IMR-90 (cell line): ENCODE data around the gene DGKG. TPM values are rescaled to one million over a fixed set of nuclear protein-coding genes. Genes with fewer than 3 reads are reported as not detected.

Source experiments
- ATAC-seq: fragments of 200-7000 bp; cut with Tn5 transposase; 2 replicates; pipeline ENCODE4 v1.9.1; 2020; ENCODE audit warnings: low read depth, mild to moderate bottlenecking, moderate library complexity
- BruUV-seq: library from RNA; stranded (reverse); fragments of 400-500 nt; replicated peaks from 2 replicates; lab custom pipeline; 2021; lab: Mats Ljungman, UMichigan
- CTCF ChIA-PET: fragments of 300-600 bp; formaldehyde crosslinking; extraction: SDS; loops from one replicate; lab custom pipeline; 2021; ENCODE audit warnings: antibody characterized with exemption; lab: Yijun Ruan, JAX
- POLR2A ChIA-PET: fragments of 300-600 bp; sonication (Branson Sonifier 250); formaldehyde crosslinking; loops from one replicate; lab custom pipeline; 2022; ENCODE audit warnings: antibody characterized with exemption; ENCODE audit not compliant: unreplicated experiment; lab: Charles Lee
- DNase-seq: peaks from one replicate; pipeline ENCODE4 v3.0.0; 2013
- H2AFZ ChIP-seq: replicated peaks from 2 replicates; pipeline ENCODE3; 2013; ENCODE audit warnings: low read length, mild to moderate bottlenecking; ENCODE audit not compliant: poor library complexity
- H2AK5ac ChIP-seq: 2 replicates; pipeline ENCODE4 v1.6.1; 2013; ENCODE audit warnings: low read depth, low read length, inconsistent platforms
- H2AK9ac ChIP-seq: replicated peaks from 2 replicates; pipeline ENCODE3; 2013; ENCODE audit warnings: mild to moderate bottlenecking, low read depth, low read length, moderate library complexity; ENCODE audit not compliant: poor library complexity
- H2BK120ac ChIP-seq: 2 replicates; pipeline ENCODE4 v1.6.1; 2013; ENCODE audit warnings: low read depth, low read length, inconsistent platforms
- H2BK15ac ChIP-seq: 3 replicates; pipeline ENCODE4 v1.6.1; 2013; ENCODE audit warnings: low read depth, low read length, inconsistent platforms
- H2BK20ac ChIP-seq: 2 replicates; pipeline ENCODE4 v1.6.1; 2013; ENCODE audit warnings: low read depth, mild to moderate bottlenecking, inconsistent platforms, low read length, moderate library complexity
- H2BK5ac ChIP-seq: 2 replicates; pipeline ENCODE4 v1.6.1; 2013; ENCODE audit warnings: mild to moderate bottlenecking, low read depth, low read length, inconsistent platforms; ENCODE audit not compliant: poor library complexity, severe bottlenecking
- H3K14ac ChIP-seq: replicated peaks from 2 replicates; pipeline ENCODE4 v1.6.1; 2013; ENCODE audit warnings: low read depth, low read length, inconsistent platforms
- H3K18ac ChIP-seq: 2 replicates; pipeline ENCODE4 v1.6.1; 2013; ENCODE audit warnings: low read depth, low read length, control low read depth
- H3K23ac ChIP-seq: 2 replicates; pipeline ENCODE4 v1.6.1; 2013; ENCODE audit warnings: low read depth, low read length, inconsistent platforms
- H3K27ac ChIP-seq: 2 replicates; pipeline ENCODE4 v1.5.1; 2013; ENCODE audit warnings: mild to moderate bottlenecking, control low read depth, low read length; ENCODE audit not compliant: insufficient read depth
- H3K27me3 ChIP-seq: 2 replicates; pipeline ENCODE4 v1.6.1; 2013; ENCODE audit warnings: low read length; ENCODE audit not compliant: control insufficient read depth, insufficient read depth
- H3K36me3 ChIP-seq: 2 replicates; pipeline ENCODE4 v1.6.1; 2013; ENCODE audit warnings: low read length, mixed read lengths; ENCODE audit not compliant: control insufficient read depth, insufficient read depth
- H3K4ac ChIP-seq: 2 replicates; pipeline ENCODE4 v1.6.1; 2013; ENCODE audit warnings: low read depth, low read length, inconsistent platforms
- H3K4me1 ChIP-seq: 2 replicates; pipeline ENCODE4 v1.6.1; 2013; ENCODE audit warnings: low read length, mixed read lengths; ENCODE audit not compliant: control insufficient read depth, insufficient read depth
- H3K4me2 ChIP-seq: 2 replicates; pipeline ENCODE4 v1.6.1; 2013; ENCODE audit warnings: low read depth, mild to moderate bottlenecking, control low read depth, low read length, moderate library complexity
- H3K4me3 ChIP-seq: 2 replicates; pipeline ENCODE4 v1.5.1; 2013; ENCODE audit warnings: low read depth, mild to moderate bottlenecking, control low read depth, low read length, moderate library complexity; ENCODE audit not compliant: insufficient read depth
- H3K56ac ChIP-seq: 2 replicates; pipeline ENCODE4 v1.6.1; 2013; ENCODE audit warnings: low read length, inconsistent platforms; ENCODE audit not compliant: insufficient read depth; ENCODE audit errors: extremely low read depth
- H3K79me1 ChIP-seq, 2 experiments: 2 replicates each; pipeline ENCODE4 v1.6.1; 2013; ENCODE audit warnings: low read length in 2 of 2, inconsistent platforms in 1 of 2, low read depth in 1 of 2
- H3K9ac ChIP-seq: 2 replicates; pipeline ENCODE4 v1.6.1; 2013; ENCODE audit warnings: low read depth, low read length, control low read depth
- H3K9me1 ChIP-seq: 2 replicates; pipeline ENCODE4 v1.6.1; 2013; ENCODE audit warnings: low read length, inconsistent platforms; ENCODE audit not compliant: insufficient read depth
- H3K9me3 ChIP-seq: 2 replicates; pipeline ENCODE4 v1.6.1; 2013; ENCODE audit warnings: low read length; ENCODE audit not compliant: control insufficient read depth, insufficient read depth
- H4K20me1 ChIP-seq: 2 replicates; pipeline ENCODE4 v1.6.1; 2013; ENCODE audit warnings: low read length, inconsistent platforms; ENCODE audit not compliant: insufficient read depth
- H4K5ac ChIP-seq: 2 replicates; pipeline ENCODE4 v1.6.1; 2013; ENCODE audit warnings: mild to moderate bottlenecking, low read depth, low read length, control low read depth
- H4K8ac ChIP-seq, 2 experiments: 2 replicates each; pipeline ENCODE4 v1.6.1; 2013; ENCODE audit warnings: low read depth in 2 of 2, low read length in 2 of 2, control low read depth in 1 of 2, inconsistent platforms in 1 of 2
- H4K91ac ChIP-seq: 2 replicates; pipeline ENCODE4 v1.6.1; 2013; ENCODE audit warnings: low read depth, low read length, inconsistent platforms; ENCODE audit not compliant: insufficient read depth
- BHLHE40 ChIP-seq: fragments of 150-350 bp; IDR thresholded peaks from 2 replicates; pipeline ENCODE4 v1.6.1; 2016; ENCODE audit warnings: mild to moderate bottlenecking, low read depth, low read length
- CEBPB ChIP-seq: IDR thresholded peaks from 2 replicates; pipeline ENCODE4 v1.6.1; 2012; ENCODE audit warnings: low read depth, low read length, improper control_type of control experiment
- CHD1 ChIP-seq: IDR thresholded peaks from 2 replicates; pipeline ENCODE4 v1.6.1; 2012; ENCODE audit warnings: low read depth, low read length, improper control_type of control experiment
- CTCF ChIP-seq: conservative IDR thresholded peaks from 2 replicates; pipeline ENCODE4 v1.5.1; 2012; ENCODE audit warnings: mild to moderate bottlenecking, low read depth, low read length, improper control_type of control experiment
- FOS ChIP-seq: fragments of 150-350 bp; IDR thresholded peaks from 2 replicates; pipeline ENCODE4 v1.6.1; 2016; ENCODE audit warnings: low read depth, low read length
- MAFK ChIP-seq: IDR thresholded peaks from 2 replicates; pipeline ENCODE4 v1.6.1; 2012; ENCODE audit warnings: low read depth, low read length, improper control_type of control experiment
- MAZ ChIP-seq: IDR thresholded peaks from 2 replicates; pipeline ENCODE4 v1.6.1; 2012; ENCODE audit warnings: low read depth, mild to moderate bottlenecking, low read length, improper control_type of control experiment, moderate library complexity, borderline replicate concordance
- MXI1 ChIP-seq: IDR thresholded peaks from 2 replicates; pipeline ENCODE4 v1.6.1; 2012; ENCODE audit warnings: low read depth, mild to moderate bottlenecking, low read length, moderate library complexity, borderline replicate concordance
- NFE2L2 ChIP-seq: fragments of 150-350 bp; IDR thresholded peaks from 2 replicates; pipeline ENCODE4 v1.6.1; 2016; ENCODE audit warnings: low read depth, mild to moderate bottlenecking, low read length
- POLR2A ChIP-seq: IDR thresholded peaks from 2 replicates; pipeline ENCODE4 v1.6.1; 2012; ENCODE audit warnings: mild to moderate bottlenecking, low read depth, low read length
- RAD21 ChIP-seq: IDR thresholded peaks from 2 replicates; pipeline ENCODE4 v1.6.1; 2012; ENCODE audit warnings: low read length, improper control_type of control experiment
- RCOR1 ChIP-seq: IDR thresholded peaks from 2 replicates; pipeline ENCODE4 v1.6.1; 2012; ENCODE audit warnings: mild to moderate bottlenecking, low read length, improper control_type of control experiment; ENCODE audit not compliant: insufficient replicate concordance
- RFX5 ChIP-seq: IDR thresholded peaks from 2 replicates; pipeline ENCODE4 v1.8.0; 2012; ENCODE audit warnings: low read depth, mild to moderate bottlenecking, low read length, moderate library complexity
- SMC3 ChIP-seq: fragments of 150-350 bp; IDR thresholded peaks from 2 replicates; pipeline ENCODE4 v1.6.1; 2016; ENCODE audit warnings: low read depth, mild to moderate bottlenecking, antibody characterized with exemption, low read length, moderate library complexity
- WGBS, 2 experiments: methylation state at CpG; one replicate each; pipeline versions ENCODE4 v1.1.5 to v1.1.7; 2013; ENCODE audit warnings: missing lambda C conversion rate in 2 of 2; ENCODE audit not compliant: insufficient read length in 1 of 2; ENCODE audit errors: extremely low coverage in 2 of 2; 5-methylcytosine and 5-hydroxymethylcytosine counted together
- dilution Hi-C: fragments of 300-500 bp; cut with HindIII; formaldehyde crosslinking; loops from one replicate; pipeline ENCODE4 v1.14.3; 2018; ENCODE audit warnings: low sequenced_read_pairs; ENCODE audit not compliant: unreplicated experiment
- in situ Hi-C: fragments of 300-500 bp; cut with MboI; formaldehyde crosslinking; loops from 3 replicates; pipeline ENCODE4 v1.14.3; 2019; ENCODE audit warnings: low sequenced_read_pairs, inconsistent platforms, mixed read lengths
- intact Hi-C: fragments of 100-400 bp; cut with micrococcal nuclease; formaldehyde crosslinking; loops from 2 replicates; pipeline ENCODE4 v1.10.0; 2022
- polyA plus RNA-seq, 3 experiments: library from polyadenylated mRNA; depleted of rRNA; stranded (reverse); fragments of >200 nt; gene quantifications; 2 replicates each; pipeline ENCODE4 v1.2.3, GENCODE V29; 2012; ENCODE audit warnings: low replicate concordance in 1 of 3
- total RNA-seq: library from RNA; depleted of rRNA; stranded (reverse); fragments of >200 nt; gene quantifications from 2 replicates; pipeline ENCODE4 v1.2.3, GENCODE V29; 2012
- TF ChIP-seq, protein P1 (sequence below): fragments of 150-350 bp; IDR thresholded peaks from 2 replicates; pipeline ENCODE4 v1.6.1; 2016; ENCODE audit warnings: low read depth, mild to moderate bottlenecking, low read length, moderate library complexity, borderline replicate concordance
- TF ChIP-seq, protein P2 (sequence below): fragments of 150-350 bp; IDR thresholded peaks from 2 replicates; pipeline ENCODE4 v1.6.1; 2017; ENCODE audit warnings: mild to moderate bottlenecking, antibody characterized with exemption, low read length, low read depth

Gene DGKG
- total and polyA plus RNA-seq, 2 of the 4 experiments (the other 2 are of a cell fraction): 1.2 to 4.1 TPM

DNA sequence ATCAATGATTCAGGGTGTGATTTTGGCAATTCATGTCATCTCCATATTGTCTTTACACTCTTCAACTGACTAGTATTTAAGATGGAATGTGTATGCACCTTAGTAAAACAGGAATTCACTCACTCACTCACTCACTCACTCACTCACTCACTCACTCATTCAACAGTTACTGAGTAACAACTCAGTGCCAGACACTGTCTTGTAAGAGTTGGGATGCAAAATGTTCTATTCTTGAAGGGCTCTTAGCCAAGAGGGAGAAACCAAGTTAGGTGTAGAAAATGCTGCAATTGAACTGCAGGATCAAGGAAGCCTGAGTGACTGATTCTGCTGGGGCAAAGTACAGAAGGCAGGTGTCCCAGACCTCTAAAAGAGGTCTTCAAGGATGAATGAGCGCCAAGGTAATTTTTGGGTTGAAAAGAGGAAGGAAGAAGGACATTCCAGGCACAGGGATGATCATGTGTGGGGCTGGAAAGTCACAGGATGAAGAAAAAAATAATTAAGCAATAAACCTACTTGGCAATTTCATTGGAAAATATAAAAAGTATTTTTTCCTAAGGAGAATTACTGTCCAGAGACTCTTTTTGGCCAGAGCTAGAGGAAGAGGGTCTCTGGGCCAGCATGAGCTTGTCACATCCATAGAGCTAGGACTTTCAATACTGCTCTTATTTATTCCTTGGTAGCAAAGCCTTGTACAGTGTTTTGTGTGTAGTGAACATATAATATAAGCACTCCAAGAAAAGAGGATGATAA, 194.2 kb downstream of the DGKG start:
- Histone ChIP-seq H3K36me3 (no peaks in the 10 kb centered on the region), H2BK5ac (no peak overlapping the region), H4K8ac (no peak overlapping the region), H3K14ac (no peak overlapping the region), H3K4me1 (peaks cover 3% of the 10 kb centered on the region; the same call in 1 of the 2 replicates), H3K9me3 (no peaks in the 10 kb centered on the region), H3K18ac (no peak overlapping the region), H3K4me3 (no peak overlapping the region), H3K4ac (no peak overlapping the region), H4K91ac (no peak overlapping the region), H2BK15ac (no peak overlapping the region), H3K9ac (no peak overlapping the region), H2BK20ac (no peak overlapping the region), H3K27me3 (peaks cover 30% of the 10 kb centered on the region), H4K20me1 (no peaks in the 10 kb centered on the region), H3K9me1 (no peaks in the 10 kb centered on the region; the same call in 1 of the 2 replicates), H3K27ac (no peak overlapping the region), H3K79me1 (no peaks in the 10 kb centered on the region), H3K56ac (no peak overlapping the region), H3K23ac (no peak overlapping the region), H3K4me2 (no peak overlapping the region), H2AK5ac (no peak overlapping the region), H2BK120ac (no peak overlapping the region), H4K5ac (no peak overlapping the region), H2AFZ (no peak overlapping the region), H2AK9ac (no peak overlapping the region)
- WGBS, 2 experiments: no CpG with 5 or more reads among the region's 1 CpG
- BruUV-seq: no TSS peak
- no peak for DNase-seq
- ChIA-PET POLR2A (no interaction called here), CTCF (no interaction called here)
- no peak for TF ChIP-seq RCOR1
- no peak for TF ChIP-seq RFX5
- no peak for TF ChIP-seq SMC3
- TF ChIP-seq POLR2A: no peak
- TF ChIP-seq CTCF: no peak
- TF ChIP-seq CHD1: no peak
- TF ChIP-seq, protein P1, sequence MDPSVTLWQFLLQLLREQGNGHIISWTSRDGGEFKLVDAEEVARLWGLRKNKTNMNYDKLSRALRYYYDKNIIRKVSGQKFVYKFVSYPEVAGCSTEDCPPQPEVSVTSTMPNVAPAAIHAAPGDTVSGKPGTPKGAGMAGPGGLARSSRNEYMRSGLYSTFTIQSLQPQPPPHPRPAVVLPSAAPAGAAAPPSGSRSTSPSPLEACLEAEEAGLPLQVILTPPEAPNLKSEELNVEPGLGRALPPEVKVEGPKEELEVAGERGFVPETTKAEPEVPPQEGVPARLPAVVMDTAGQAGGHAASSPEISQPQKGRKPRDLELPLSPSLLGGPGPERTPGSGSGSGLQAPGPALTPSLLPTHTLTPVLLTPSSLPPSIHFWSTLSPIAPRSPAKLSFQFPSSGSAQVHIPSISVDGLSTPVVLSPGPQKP: no peak
- no peak for TF ChIP-seq RAD21
- no peak for TF ChIP-seq CEBPB
- TF ChIP-seq FOS: no peak
- TF ChIP-seq BHLHE40: no peak
- no peak for TF ChIP-seq MXI1
- no peak for TF ChIP-seq MAFK
- TF ChIP-seq, protein P2, sequence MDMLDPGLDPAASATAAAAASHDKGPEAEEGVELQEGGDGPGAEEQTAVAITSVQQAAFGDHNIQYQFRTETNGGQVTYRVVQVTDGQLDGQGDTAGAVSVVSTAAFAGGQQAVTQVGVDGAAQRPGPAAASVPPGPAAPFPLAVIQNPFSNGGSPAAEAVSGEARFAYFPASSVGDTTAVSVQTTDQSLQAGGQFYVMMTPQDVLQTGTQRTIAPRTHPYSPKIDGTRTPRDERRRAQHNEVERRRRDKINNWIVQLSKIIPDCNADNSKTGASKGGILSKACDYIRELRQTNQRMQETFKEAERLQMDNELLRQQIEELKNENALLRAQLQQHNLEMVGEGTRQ: no peak
- TF ChIP-seq MAZ: no peak
- no peak for TF ChIP-seq NFE2L2
- in situ Hi-C loops (no loop called here), intact Hi-C loops (no loop called here), dilution Hi-C loops (no loop called here)
- no peak for ATAC-seq
